Measurements from ENCODE around the gene GPM6B.

GPM6B gene

GRCh38 chrX:13816643-13817627 is at the start of gene GPM6B:
TSS of gene GPM6B (minus strand) at chrX:13817093. CDS start at chrX:13816904, 189 bp downstream.
- no peak for DNase-seq (ENCODE audit: low read depth in 2 of 2)

- DNase-seq (ENCODE audit: low read depth in 2 of 2): no peak
These were observed 47.4 kb upstream of the GPM6B start for GRCh38 chrX:13864264-13864663.

- no peak for DNase-seq (ENCODE audit: low read depth in 2 of 2)
These were observed 46.4 kb upstream of the GPM6B start for GRCh38 chrX:13863324-13863723.

GRCh38 chrX:13859724-13860123 is 42.8 kb upstream of the GPM6B start:
- DNase-seq (ENCODE audit: low read depth in 2 of 2): no peak

- no peak for DNase-seq (ENCODE audit: low read depth in 2 of 2)
These were observed 40.9 kb upstream of the GPM6B start for GRCh38 chrX:13857804-13858203.

- no peak for DNase-seq (ENCODE audit: low read depth in 2 of 2)
These were observed 39.0 kb upstream of the GPM6B start for GRCh38 chrX:13855689-13856450.

- no peak for DNase-seq (ENCODE audit: low read depth in 2 of 2)
These were observed 37.1 kb upstream of the GPM6B start for GRCh38 chrX:13854003-13854402.

- DNase-seq (ENCODE audit: low read depth in 2 of 2): no peak
These were observed 35.3 kb upstream of the GPM6B start for GRCh38 chrX:13852001-13852695.

- DNase-seq (ENCODE audit: low read depth in 2 of 2): no peak
These were observed 29.0 kb upstream of the GPM6B start for GRCh38 chrX:13845721-13846378.

- no peak for DNase-seq (ENCODE audit: low read depth in 2 of 2)
These were observed 26.3 kb upstream of the GPM6B start for GRCh38 chrX:13843150-13843721.

GRCh38 chrX:13840121-13840520 is 23.2 kb upstream of the GPM6B start:
- no peak for DNase-seq (ENCODE audit: low read depth in 2 of 2)

GRCh38 chrX:13837290-13837745 is 20.4 kb upstream of the GPM6B start:
- DNase-seq (ENCODE audit: low read depth in 2 of 2): no peak

GRCh38 chrX:13836575-13836974 is 19.7 kb upstream of the GPM6B start:
- no peak for DNase-seq (ENCODE audit: low read depth in 2 of 2)

GRCh38 chrX:13835825-13836224 is 18.9 kb upstream of the GPM6B start:
- no peak for DNase-seq (ENCODE audit: low read depth in 2 of 2)

- DNase-seq (ENCODE audit: low read depth in 2 of 2): no peak
These were observed 17.5 kb upstream of the GPM6B start for GRCh38 chrX:13834355-13834754.

- DNase-seq (ENCODE audit: low read depth in 2 of 2): no peak
These were observed 13.1 kb upstream of the GPM6B start for GRCh38 chrX:13829983-13830382.

- DNase-seq (ENCODE audit: low read depth in 2 of 2): no peak
These were observed 11.5 kb upstream of the GPM6B start for GRCh38 chrX:13828392-13828791.

GRCh38 chrX:13827298-13828090 is 10.6 kb upstream of the GPM6B start:
- DNase-seq (ENCODE audit: low read depth in 2 of 2): no peak

- DNase-seq (ENCODE audit: low read depth in 2 of 2): no peak
These were observed 9.9 kb upstream of the GPM6B start for GRCh38 chrX:13826770-13827169.

GRCh38 chrX:13825178-13825762 is 8.4 kb upstream of the GPM6B start:
- no peak for DNase-seq (ENCODE audit: low read depth in 2 of 2)
